Measurements from ENCODE around the gene MINDY4.

MINDY4 gene

GRCh38 chr7:30869794-30870611 is 98.8 kb downstream of the MINDY4 start:
- in situ Hi-C loops (cut with HindIII; ENCODE audit: low sequenced_read_pairs) = no loop called here
- H3K4me3 ChIP-seq (ENCODE audit: low read depth, low read length) = no peak overlapping the region
- TF ChIP-seq, protein P1, sequence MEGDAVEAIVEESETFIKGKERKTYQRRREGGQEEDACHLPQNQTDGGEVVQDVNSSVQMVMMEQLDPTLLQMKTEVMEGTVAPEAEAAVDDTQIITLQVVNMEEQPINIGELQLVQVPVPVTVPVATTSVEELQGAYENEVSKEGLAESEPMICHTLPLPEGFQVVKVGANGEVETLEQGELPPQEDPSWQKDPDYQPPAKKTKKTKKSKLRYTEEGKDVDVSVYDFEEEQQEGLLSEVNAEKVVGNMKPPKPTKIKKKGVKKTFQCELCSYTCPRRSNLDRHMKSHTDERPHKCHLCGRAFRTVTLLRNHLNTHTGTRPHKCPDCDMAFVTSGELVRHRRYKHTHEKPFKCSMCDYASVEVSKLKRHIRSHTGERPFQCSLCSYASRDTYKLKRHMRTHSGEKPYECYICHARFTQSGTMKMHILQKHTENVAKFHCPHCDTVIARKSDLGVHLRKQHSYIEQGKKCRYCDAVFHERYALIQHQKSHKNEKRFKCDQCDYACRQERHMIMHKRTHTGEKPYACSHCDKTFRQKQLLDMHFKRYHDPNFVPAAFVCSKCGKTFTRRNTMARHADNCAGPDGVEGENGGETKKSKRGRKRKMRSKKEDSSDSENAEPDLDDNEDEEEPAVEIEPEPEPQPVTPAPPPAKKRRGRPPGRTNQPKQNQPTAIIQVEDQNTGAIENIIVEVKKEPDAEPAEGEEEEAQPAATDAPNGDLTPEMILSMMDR (IDR thresholded peaks at IDR 0.05; ENCODE audit: low read depth, low read length) = no peak
- peak; percentile 60 for DNase-seq (ENCODE audit: low read depth, low spot score)

- no peak overlapping the region for H3K4me3 ChIP-seq (ENCODE audit: low read depth, low read length)
- in situ Hi-C loops (cut with HindIII; ENCODE audit: low sequenced_read_pairs) = no loop called here
- DNase-seq (ENCODE audit: low read depth, low spot score) = no peak
- TF ChIP-seq, protein P1 (IDR thresholded peaks at IDR 0.05; ENCODE audit: low read depth, low read length) = no peak
Observed at GRCh38 chr7:30870821-30871518, 99.8 kb downstream of the MINDY4 start.

GRCh38 chr7:30871655-30872054 is 100.4 kb downstream of the MINDY4 start:
- no peak overlapping the region for H3K4me3 ChIP-seq (ENCODE audit: low read depth, low read length)
- TF ChIP-seq, protein P1 (IDR thresholded peaks at IDR 0.05; ENCODE audit: low read depth, low read length) = no peak
- DNase-seq (ENCODE audit: low read depth, low spot score) = no peak
- in situ Hi-C loops (cut with HindIII; ENCODE audit: low sequenced_read_pairs) = no loop called here

DNA sequence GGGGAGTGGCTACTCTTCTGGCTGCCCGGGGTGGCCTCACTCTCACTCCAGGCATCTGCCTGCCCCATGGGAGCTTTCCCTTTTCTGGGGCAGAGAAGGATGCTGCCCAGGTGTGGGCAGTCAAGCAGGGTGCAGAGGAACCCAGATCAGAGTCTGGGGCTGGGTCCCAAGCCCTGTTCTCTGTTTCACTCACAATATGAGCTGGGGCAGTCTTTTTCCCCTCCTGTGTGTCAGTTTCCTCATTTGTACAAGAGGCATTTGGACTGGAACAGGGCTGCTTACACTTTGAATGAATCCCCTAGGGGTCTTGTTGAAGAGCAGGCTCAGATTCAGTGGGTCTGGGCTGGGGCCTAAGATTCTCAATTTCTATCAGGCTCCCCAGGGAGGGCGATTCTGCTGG is 102.0 kb downstream of the MINDY4 start:
- no peak for DNase-seq (ENCODE audit: low read depth, low spot score)
- no peak overlapping the region for H3K4me3 ChIP-seq (ENCODE audit: low read depth, low read length)
- TF ChIP-seq, protein P1 (IDR thresholded peaks at IDR 0.05; ENCODE audit: low read depth, low read length) = no peak
- in situ Hi-C loops (cut with HindIII; ENCODE audit: low sequenced_read_pairs) = no loop called here

DNA sequence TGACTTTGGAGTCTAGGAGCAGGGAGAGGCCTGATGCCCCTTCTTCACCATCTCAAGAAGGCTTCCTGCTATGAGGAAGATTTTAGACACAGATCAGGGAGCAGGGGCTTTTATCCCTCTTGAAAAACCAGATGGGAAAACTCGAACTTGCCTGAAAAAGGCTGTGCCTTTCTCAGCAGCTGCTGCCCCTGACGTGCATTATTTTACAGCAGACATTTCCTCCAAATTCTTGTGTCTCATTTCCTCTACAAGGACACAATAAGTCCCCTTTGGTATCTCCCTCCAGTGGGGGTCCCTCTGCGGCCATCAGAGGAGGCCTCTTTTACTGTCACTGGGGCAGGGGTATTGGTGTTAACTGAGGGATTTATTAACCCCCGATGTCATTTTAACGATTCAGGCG is 102.4 kb downstream of the MINDY4 start:
- DNase-seq (ENCODE audit: low read depth, low spot score) = no peak
- TF ChIP-seq, protein P1 (IDR thresholded peaks at IDR 0.05; ENCODE audit: low read depth, low read length) = no peak
- H3K4me3 ChIP-seq (ENCODE audit: low read depth, low read length) = no peak overlapping the region
- in situ Hi-C loops (cut with HindIII; ENCODE audit: low sequenced_read_pairs) = no loop called here

DNA sequence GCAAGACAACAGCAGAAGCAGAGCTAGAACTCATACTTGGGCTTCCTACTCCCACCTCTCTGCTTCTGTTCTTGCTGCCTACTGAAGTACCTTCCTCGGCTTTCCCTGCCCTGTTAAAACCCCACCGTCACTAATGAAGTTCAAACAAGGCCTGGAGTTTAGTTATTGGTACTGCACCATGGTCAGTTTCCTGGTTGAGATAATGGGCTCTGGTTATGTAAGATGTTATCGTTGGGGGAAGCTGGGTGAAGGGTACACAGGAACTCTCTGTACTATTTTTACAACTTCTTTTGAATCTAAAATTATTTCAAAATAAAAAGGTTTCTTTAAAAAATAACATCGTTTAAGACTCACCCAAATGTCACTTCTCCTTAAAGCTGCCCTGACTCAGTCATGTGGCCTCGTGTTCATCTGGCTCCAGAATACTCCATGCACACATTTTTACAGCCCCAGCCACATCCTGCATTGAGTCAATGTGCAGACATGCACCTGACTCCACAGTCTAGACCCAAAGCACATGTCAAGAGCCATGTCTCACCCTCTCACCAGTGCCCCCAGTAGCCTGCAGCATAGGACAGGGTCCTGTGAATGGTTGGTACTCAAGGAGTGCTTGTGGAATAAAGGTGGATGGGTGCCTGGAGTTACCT is 103.6 kb downstream of the MINDY4 start:
- no peak for DNase-seq (ENCODE audit: low read depth, low spot score)
- in situ Hi-C loops (cut with HindIII; ENCODE audit: low sequenced_read_pairs) = no loop called here
- TF ChIP-seq, protein P1 (IDR thresholded peaks at IDR 0.05; ENCODE audit: low read depth, low read length) = no peak
- no peak overlapping the region for H3K4me3 ChIP-seq (ENCODE audit: low read depth, low read length)

All from astrocyte of the spinal cord (primary cell).